Memory B cell (primary cell): ENCODE measurements around the gene PLXND1.
"Not testable (repeated sequence)": the region's sequence is repeated elsewhere in the genome, so short reads cannot be mapped to it uniquely, and the experiment has no call there.

Experiments used
- ATAC-seq: fragments of 150-1000 bp; cut with Tn5 transposase; 2 replicates; pipeline ENCODE4 v1.10.0; 2021; ENCODE audit warnings: low read depth, mild to moderate bottlenecking, moderate library complexity
- DNase-seq, 2 donors: peaks; one replicate each; pipeline ENCODE4 v3.0.0; 2022; ENCODE audit warnings: low spot score in 2 of 2
- H3K27ac Mint-ChIP-seq: one replicate; pipeline ENCODE4 v1.8.0; 2022; ENCODE audit warnings: mild to moderate bottlenecking, moderate library complexity, mixed read lengths
- H3K27me3 Mint-ChIP-seq: one replicate; pipeline ENCODE4 v1.8.0; 2022; ENCODE audit warnings: mixed read lengths
- H3K36me3 Mint-ChIP-seq: one replicate; pipeline ENCODE4 v1.8.0; 2022; ENCODE audit warnings: mild to moderate bottlenecking, mixed read lengths
- H3K4me1 Mint-ChIP-seq: one replicate; pipeline ENCODE4 v1.8.0; 2022; ENCODE audit warnings: mixed read lengths
- H3K4me3 Mint-ChIP-seq: one replicate; pipeline ENCODE4 v1.8.0; 2022; ENCODE audit warnings: mild to moderate bottlenecking, moderate library complexity, mixed read lengths
- H3K9me3 Mint-ChIP-seq: one replicate; pipeline ENCODE4 v1.8.0; 2022; ENCODE audit warnings: mixed read lengths

PLXND1 gene

DNA sequence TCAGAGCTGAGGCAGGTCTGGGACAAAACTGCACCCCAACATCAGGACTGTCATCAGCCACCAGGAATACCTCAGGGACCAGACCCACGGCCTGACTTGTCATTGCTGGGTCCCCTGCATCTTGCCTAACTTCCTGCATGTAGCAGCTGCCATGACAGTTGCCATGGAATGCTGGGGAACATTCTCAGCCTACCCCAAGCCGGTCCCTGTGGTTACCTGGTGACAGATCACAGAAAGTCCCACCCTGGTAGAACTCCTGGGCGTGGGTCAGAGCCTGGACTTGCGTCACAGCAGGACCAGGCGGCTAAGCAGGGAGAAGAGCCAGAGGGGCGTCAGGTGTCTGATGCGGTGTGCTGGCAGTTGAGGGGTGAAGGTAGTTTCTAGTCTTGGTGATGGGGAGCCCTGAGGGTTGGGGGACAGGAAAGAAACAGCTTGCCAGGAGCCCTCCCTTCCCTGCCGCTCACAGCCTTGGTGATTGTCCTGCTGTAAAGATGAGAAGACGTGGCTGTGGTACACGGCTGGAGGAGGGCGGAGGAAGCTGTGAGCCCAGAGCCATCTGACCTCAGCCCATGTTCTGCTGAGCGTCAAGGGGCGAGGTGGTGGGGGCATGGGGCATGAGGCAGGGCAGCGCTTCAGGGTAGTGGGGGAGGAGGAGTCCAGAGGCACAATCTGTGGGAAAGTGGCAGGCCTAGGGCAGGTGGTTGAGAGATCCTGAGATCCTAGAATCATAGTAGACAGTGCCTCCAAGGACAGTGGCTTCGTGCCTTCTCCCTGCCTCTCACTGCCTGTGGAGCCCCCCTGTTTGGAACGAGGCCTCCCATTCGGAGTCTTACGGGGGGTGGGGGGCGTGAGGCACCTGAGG, 58.1 kb downstream of the PLXND1 start:
- Mint-ChIP-seq H3K27ac (no peak overlapping the region), H3K4me3 (no peak overlapping the region), H3K9me3 (no peaks in the 10 kb centered on the region), H3K36me3 (no peaks in the 10 kb centered on the region), H3K4me1 (peaks cover 5% of the 10 kb centered on the region), H3K27me3 (peaks cover 5% of the 10 kb centered on the region)
- DNase-seq (no peak), ATAC-seq (no peak)

DNA sequence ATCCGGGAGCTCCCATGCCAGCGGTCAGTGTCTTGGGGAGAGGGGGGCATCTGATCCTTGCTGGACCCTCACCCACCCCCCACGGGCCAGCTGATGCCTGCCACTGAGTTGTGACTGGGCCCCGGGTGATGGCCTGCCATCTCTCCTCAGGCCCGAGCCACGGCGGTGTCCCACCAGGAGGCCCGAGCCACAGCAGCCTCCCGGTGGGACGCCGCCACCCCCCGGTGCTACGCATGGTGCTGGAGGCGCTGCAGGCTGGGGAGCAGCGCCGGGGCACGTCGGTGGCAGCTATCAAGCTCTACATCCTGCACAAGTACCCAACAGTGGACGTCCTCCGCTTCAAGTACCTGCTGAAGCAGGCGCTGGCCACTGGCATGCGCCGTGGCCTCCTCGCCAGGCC, 59.2 kb downstream of the PLXND1 start:
- DNase-seq (no peak), ATAC-seq (no peak)
- peak overlapping the region; percentile 38 for H3K27ac Mint-ChIP-seq
- no peaks in the 10 kb centered on the region for H3K9me3 Mint-ChIP-seq
- no peak overlapping the region for H3K4me3 Mint-ChIP-seq
- H3K27me3 Mint-ChIP-seq = peaks cover 5% of the 10 kb centered on the region
- no peaks in the 10 kb centered on the region for H3K36me3 Mint-ChIP-seq
- peaks cover 2% of the 10 kb centered on the region for H3K4me1 Mint-ChIP-seq

DNA sequence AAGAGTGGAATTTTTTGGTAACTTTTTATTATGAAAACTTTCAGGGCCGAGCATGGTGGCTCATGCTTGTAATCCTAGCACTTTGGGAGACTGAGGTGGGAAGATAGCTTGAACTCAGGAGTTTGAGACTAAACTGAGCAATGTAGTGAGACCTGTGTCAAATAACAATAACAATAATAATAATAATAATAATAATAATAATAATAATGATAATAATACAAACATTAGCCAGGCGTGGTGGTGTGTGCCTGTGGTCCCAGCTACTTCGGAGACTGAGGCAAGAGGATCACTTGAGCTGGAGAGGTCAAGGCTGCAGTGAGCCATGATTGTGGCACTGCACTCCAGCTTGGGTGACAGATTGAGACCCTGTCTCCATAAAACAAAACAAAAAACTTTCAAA, 60.5 kb downstream of the PLXND1 start:
- not testable (repeated sequence) for H3K4me1 Mint-ChIP-seq, H3K4me3 Mint-ChIP-seq, H3K9me3 Mint-ChIP-seq, H3K36me3 Mint-ChIP-seq, ATAC-seq, DNase-seq, H3K27ac Mint-ChIP-seq, H3K27me3 Mint-ChIP-seq

DNA sequence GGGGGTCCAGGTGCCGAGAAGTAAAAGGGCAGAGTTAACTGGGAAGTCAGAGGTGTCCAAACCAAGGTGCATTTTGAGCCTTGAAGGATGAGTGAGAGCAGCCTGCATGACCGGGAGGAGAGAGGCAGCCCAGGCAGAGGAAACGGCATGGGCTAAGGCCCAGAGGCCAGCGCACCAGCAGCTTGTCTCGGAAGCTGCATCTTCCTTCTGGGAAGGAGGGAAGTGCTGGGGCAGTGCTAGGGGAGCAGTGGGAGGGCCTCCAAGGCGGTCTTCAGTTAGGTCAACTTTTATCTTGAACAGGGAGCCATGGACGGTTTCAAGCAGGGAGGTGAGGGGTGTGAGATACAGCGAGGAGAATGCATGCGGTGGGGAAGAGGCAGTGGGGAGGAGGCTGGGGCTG, 62.5 kb downstream of the PLXND1 start:
- DNase-seq (no peak), ATAC-seq (no peak)
- peaks cover 2% of the 10 kb centered on the region for H3K4me1 Mint-ChIP-seq
- H3K36me3 Mint-ChIP-seq = no peaks in the 10 kb centered on the region
- H3K27me3 Mint-ChIP-seq = peaks cover 5% of the 10 kb centered on the region
- no peak overlapping the region for H3K4me3 Mint-ChIP-seq
- no peaks in the 10 kb centered on the region for H3K9me3 Mint-ChIP-seq
- H3K27ac Mint-ChIP-seq = no peak overlapping the region

DNA sequence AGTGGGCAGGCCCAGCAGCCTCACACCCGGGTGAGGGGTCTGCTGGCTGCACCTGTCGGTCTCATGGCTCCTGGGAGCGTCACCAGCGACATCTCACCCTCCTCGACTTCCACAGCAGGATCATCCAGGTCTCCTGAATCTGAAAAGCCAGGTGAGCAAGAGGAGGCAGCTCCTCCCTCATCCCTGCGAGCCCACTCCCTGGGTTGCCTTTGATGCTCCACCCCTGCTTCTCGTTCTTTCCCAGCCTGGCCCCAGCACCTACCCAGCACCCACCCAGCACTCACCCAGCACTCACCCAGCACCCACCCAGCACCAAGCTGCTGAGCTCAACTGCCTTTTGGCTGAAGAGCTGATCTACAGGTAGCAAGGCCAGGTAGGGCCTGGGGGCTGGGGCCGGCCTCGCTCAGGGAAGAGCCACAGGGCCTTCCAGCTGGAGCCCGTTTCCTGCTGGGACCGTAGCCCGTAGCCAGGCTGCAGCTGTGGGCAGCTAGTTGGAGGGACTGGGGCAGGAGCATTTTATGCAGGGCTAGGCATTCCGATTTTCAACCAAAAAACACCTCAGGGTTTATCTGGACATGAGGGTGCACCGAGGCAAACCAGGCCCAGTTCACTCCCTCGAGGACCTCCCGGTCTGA, 63.2 kb downstream of the PLXND1 start, which contains the start of gene H1-8:
Gene H1-8 (plus strand): TSS at position 20 of the 635 bp plus-strand sequence. CDS start 44 bp downstream, at position 64.
- Mint-ChIP-seq H3K36me3 (no peaks in the 10 kb centered on the region), H3K9me3 (no peaks in the 10 kb centered on the region), H3K4me1 (peaks cover 4% of the 10 kb centered on the region), H3K27ac (no peak within 1 kb of the TSS), H3K4me3 (no peak within 1 kb of the TSS), H3K27me3 (peaks cover 5% of the 10 kb centered on the region)
- DNase-seq = no peak
- no peak for ATAC-seq

DNA sequence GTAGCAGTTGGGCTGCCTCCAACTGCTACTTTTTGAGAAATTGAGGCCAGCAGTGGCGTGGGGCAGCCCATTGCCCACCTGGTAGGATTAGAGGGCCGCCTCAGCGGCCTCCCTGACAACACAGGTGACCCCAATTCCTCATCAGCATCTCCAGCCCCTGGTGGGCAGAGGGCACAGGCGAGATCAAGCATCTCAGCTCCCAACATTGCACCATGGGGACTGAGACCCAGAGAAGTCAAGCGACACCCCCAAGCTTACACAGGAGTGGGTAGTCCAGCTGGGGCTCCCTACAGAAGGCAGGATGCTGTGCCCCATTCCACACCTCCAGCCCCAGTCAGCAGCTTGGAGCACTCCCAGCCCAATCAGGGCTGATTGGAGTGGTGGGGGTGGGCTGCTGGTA, 63.7 kb downstream of the PLXND1 start:
- peaks cover 5% of the 10 kb centered on the region for H3K27me3 Mint-ChIP-seq
- no peak overlapping the region for H3K27ac Mint-ChIP-seq
- H3K4me3 Mint-ChIP-seq = no peak overlapping the region
- ATAC-seq = no peak
- no peak for DNase-seq
- no peaks in the 10 kb centered on the region for H3K36me3 Mint-ChIP-seq
- peaks cover 4% of the 10 kb centered on the region for H3K4me1 Mint-ChIP-seq
- H3K9me3 Mint-ChIP-seq = no peaks in the 10 kb centered on the region

DNA sequence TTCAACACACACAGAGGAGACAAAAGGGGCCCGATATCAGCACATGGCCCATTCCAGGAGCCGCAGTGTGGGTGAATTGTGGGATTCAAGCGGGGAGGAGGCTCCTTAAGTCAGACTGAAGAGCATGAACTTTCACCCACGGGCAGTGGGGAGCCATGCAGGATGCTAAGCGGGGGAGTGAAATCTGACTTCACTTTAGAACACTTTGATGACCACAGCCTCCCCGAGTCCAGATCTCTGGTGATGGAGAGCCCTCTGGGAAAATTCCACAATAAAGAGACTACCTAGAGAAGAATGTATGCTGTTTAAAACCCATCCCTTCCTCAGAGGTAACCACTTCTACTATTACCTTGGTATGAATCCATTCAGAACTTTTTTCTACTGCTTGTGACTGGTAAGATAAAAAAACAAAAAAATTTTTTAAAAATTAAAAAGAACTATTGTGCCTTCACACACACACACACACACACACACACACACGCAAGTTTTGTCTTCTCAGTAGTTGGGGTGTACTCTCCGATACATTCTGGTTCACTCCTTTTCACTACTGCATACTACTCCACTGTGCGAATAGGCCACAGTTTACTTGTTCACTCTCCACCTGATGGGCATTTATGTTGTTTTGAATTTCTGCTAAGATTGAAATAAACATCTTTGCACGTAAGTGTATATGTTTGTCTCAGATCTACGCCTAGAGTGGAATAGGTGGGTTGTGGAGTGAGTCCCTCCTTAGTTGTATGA, 65.5 kb downstream of the PLXND1 start:
- Mint-ChIP-seq H3K27ac (no peak overlapping the region), H3K4me3 (no peak overlapping the region), H3K27me3 (peaks cover 5% of the 10 kb centered on the region), H3K9me3 (no peaks in the 10 kb centered on the region), H3K4me1 (peaks cover 4% of the 10 kb centered on the region), H3K36me3 (no peaks in the 10 kb centered on the region)
- no peak for ATAC-seq
- no peak for DNase-seq

DNA sequence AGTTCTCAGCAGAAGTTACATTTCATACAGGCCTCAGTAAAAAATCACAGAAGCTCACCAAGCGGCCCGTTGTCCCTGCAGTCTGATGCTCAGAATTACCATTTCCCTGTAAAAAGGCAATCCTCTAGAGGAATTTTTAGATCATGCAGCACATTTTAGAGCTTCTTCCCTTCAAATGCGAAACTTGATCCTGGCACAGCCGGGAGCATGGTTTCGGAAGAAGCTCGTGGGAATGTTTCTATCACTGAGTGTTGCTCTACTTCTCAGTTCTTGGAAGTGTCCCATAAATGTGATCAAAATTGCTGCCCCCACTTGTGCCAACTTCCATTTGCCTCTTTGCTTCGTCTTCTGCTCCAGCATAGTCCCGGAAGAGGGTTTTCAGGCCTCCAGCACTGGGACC, 67.3 kb downstream of the PLXND1 start:
- DNase-seq = no peak
- H3K36me3 Mint-ChIP-seq = no peaks in the 10 kb centered on the region
- H3K9me3 Mint-ChIP-seq = no peaks in the 10 kb centered on the region
- no peak overlapping the region for H3K27ac Mint-ChIP-seq
- peaks cover 5% of the 10 kb centered on the region for H3K27me3 Mint-ChIP-seq
- no peak overlapping the region for H3K4me3 Mint-ChIP-seq
- ATAC-seq = no peak
- H3K4me1 Mint-ChIP-seq = peaks cover 4% of the 10 kb centered on the region

DNA sequence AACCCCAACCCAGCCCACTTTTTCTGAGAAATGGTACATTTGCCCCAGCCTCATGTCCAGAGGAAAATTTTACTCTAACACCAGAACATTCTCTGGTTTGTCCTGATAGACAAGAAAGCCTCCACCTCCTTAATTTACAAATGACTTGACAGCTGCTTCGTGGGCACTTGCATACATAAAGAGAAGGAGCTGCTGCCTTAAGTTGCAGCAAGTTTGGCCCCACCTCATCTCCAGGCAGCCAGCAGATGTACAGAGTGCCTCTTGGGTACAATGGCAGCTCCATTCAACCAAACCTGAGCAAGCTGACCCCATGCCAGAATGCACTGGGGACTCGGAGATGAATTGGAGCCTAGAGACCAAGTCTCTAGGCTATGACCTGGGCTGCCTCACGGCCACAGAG, 69.7 kb downstream of the PLXND1 start:
- ATAC-seq (no peak), DNase-seq (no peak)
- H3K9me3 Mint-ChIP-seq = no peaks in the 10 kb centered on the region
- H3K27me3 Mint-ChIP-seq = peaks cover 1% of the 10 kb centered on the region
- H3K4me1 Mint-ChIP-seq = peaks cover 2% of the 10 kb centered on the region
- no peaks in the 10 kb centered on the region for H3K36me3 Mint-ChIP-seq
- no peak overlapping the region for H3K27ac Mint-ChIP-seq
- no peak overlapping the region for H3K4me3 Mint-ChIP-seq

DNA sequence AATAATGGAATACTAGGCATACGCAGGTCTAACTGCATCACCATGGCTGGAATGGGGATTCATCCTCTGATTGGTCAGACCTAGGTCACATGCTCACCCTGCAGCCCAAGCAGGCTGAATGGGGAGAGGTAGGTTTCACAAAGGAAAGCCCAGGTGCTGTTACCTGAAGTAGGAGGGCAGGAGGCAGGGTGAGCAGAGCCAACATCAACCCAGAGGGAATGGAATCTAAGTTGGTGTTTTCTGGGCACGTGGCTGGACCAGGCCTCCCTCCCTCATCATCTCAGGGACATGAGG, 70.2 kb downstream of the PLXND1 start:
- Mint-ChIP-seq H3K4me3 (no peak overlapping the region), H3K27me3 (peaks cover 1% of the 10 kb centered on the region), H3K9me3 (no peaks in the 10 kb centered on the region), H3K4me1 (peaks cover 2% of the 10 kb centered on the region), H3K27ac (no peak overlapping the region), H3K36me3 (no peaks in the 10 kb centered on the region)
- no peak for ATAC-seq
- no peak for DNase-seq

DNA sequence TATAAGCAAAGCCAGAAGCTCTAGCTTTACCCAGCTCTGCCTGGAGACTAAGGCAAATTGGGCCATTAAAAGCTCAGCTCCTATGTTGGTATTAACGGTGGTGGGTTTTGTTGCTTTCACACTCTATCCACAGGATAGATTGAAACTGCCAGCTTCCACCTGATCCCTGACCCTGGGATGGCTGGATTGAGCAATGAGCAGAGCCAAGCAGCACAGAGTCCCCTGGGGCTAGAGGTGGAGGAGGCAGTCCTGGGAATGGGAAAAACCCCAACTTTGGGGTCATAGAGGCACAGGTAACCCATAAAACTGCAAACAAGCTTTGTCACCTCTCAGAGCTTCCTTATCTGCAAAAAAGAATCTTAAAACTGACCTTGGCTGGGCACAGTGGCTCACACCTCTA, 71.4 kb downstream of the PLXND1 start:
- no peak for DNase-seq
- no peak overlapping the region for H3K4me3 Mint-ChIP-seq
- H3K27me3 Mint-ChIP-seq = peaks cover 1% of the 10 kb centered on the region
- peaks cover 2% of the 10 kb centered on the region for H3K4me1 Mint-ChIP-seq
- ATAC-seq = no peak
- no peaks in the 10 kb centered on the region for H3K9me3 Mint-ChIP-seq
- no peaks in the 10 kb centered on the region for H3K36me3 Mint-ChIP-seq
- H3K27ac Mint-ChIP-seq = no peak overlapping the region

DNA sequence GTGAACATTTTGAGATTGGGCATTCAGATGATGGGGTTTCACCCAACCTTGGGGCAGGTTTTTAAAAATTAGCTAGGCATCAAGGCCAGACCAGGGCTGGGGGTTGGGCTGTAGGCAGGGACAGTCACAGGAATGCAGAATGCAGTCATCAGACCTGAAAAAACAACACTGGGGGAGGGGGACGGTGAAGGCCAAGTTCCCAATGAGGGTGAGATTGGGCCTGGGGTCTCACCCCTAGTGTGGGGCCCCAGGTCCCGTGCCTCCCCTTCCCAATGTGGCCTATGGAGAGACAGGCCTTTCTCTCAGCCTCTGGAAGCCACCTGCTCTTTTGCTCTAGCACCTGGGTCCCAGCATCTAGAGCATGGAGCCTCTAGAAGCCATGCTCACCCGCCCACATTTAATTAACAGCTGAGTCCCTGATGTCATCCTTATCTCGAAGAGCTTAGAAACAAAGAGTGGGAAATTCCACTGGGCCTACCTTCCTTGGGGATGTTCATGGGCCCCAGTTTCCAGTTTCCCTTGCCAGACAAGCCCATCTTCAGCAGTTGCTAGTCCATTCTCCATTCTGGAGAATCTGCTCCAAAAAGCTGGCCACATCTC, 71.9 kb downstream of the PLXND1 start:
- H3K27ac Mint-ChIP-seq = no peak overlapping the region

DNA sequence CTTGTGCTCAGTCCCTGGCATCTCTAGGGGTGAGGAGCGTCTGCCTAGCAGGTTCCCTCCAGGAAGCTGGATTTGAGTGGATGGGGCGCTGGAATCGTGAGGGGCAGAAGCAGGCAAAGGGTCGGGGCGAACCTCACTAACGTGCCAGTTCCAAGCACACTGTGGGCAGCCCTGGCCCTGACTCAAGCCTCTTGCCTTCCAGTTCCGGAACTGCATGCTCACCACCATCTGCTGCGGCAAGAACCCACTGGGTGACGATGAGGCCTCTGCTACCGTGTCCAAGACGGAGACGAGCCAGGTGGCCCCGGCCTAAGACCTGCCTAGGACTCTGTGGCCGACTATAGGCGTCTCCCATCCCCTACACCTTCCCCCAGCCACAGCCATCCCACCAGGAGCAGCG, 73.1 kb downstream of the PLXND1 start:
- Mint-ChIP-seq H3K27me3 (peaks cover 1% of the 10 kb centered on the region), H3K27ac (no peak overlapping the region), H3K9me3 (no peaks in the 10 kb centered on the region), H3K4me3 (no peak overlapping the region), H3K4me1 (peaks cover 1% of the 10 kb centered on the region), H3K36me3 (no peaks in the 10 kb centered on the region)
- no peak for DNase-seq
- ATAC-seq = no peak

More for the DNA sequence above, 71.9 kb downstream of the PLXND1 start:
- H3K4me3 Mint-ChIP-seq = no peak overlapping the region
- no peak for ATAC-seq
- H3K27me3 Mint-ChIP-seq = peaks cover 1% of the 10 kb centered on the region
- H3K9me3 Mint-ChIP-seq = no peaks in the 10 kb centered on the region
- peaks cover 2% of the 10 kb centered on the region for H3K4me1 Mint-ChIP-seq
- H3K36me3 Mint-ChIP-seq = no peaks in the 10 kb centered on the region
- no peak for DNase-seq

DNA sequence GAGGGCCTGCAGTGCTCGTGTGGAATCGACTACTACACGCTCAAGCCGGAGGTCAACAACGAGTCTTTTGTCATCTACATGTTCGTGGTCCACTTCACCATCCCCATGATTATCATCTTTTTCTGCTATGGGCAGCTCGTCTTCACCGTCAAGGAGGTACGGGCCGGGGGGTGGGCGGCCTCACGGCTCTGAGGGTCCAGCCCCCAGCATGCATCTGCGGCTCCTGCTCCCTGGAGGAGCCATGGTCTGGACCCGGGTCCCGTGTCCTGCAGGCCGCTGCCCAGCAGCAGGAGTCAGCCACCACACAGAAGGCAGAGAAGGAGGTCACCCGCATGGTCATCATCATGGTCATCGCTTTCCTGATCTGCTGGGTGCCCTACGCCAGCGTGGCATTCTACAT, 74.2 kb downstream of the PLXND1 start:
- ATAC-seq (no peak), DNase-seq (no peak)
- Mint-ChIP-seq H3K27ac (no peak overlapping the region), H3K36me3 (no peaks in the 10 kb centered on the region), H3K9me3 (no peaks in the 10 kb centered on the region), H3K4me1 (peaks cover 3% of the 10 kb centered on the region), H3K4me3 (no peak overlapping the region), H3K27me3 (peaks cover 1% of the 10 kb centered on the region)
